ENCODE data around the gene ZDHHC6. TPM values are rescaled to one million over a fixed set of nuclear protein-coding genes. Genes with fewer than 3 reads are reported as not detected.

Gene ZDHHC6
- total RNA-seq, 2 donors from 2014 or later, result 12.2 to 14.5 TPM

GRCh38 chr10:112433136-112433535 lies 13.6 kb downstream of the ZDHHC6 start:
- intact Hi-C loops (cut with DNase I), result no loop called here
- DNase-seq (no peak), ATAC-seq (no peak)
- no peak for TF ChIP-seq CTCF (IDR thresholded peaks at IDR 0.05)
- no peak for TF ChIP-seq POLR2A (IDR thresholded peaks at IDR 0.05)
- Histone ChIP-seq H3K27me3 (no peaks in the 10 kb centered on the region), H3K27ac (no peak overlapping the region), H3K4me1 (no peaks in the 10 kb centered on the region), H3K4me3 (no peak overlapping the region), H3K36me3 (replicated peaks in 1 of 2; ENCODE audit: insufficient read depth in 1 of 2, low read depth in 2 of 2) (peaks cover 0 to 19% of the 10 kb centered on the region in 2 donors), H3K9me3 (no peaks in the 10 kb centered on the region)
- 59 to 77% methylated on average over 2 of the region's 2 CpGs for WGBS, 2 donors

- no peak for TF ChIP-seq POLR2A (IDR thresholded peaks at IDR 0.05)
- TF ChIP-seq CTCF (IDR thresholded peaks at IDR 0.05), result no peak
- ATAC-seq (no peak), DNase-seq (no peak)
- H3K4me1 ChIP-seq, result no peaks in the 10 kb centered on the region
- no peak overlapping the region for H3K4me3 ChIP-seq
- no peak overlapping the region for H3K27ac ChIP-seq
- H3K9me3 ChIP-seq, result no peaks in the 10 kb centered on the region
- no peaks in the 10 kb centered on the region for H3K27me3 ChIP-seq
- H3K36me3 ChIP-seq (replicated peaks in 1 of 2; ENCODE audit: insufficient read depth in 1 of 2, low read depth in 2 of 2), result peaks cover 0 to 12% of the 10 kb centered on the region in 2 donors
- intact Hi-C loops (cut with DNase I), result no loop called here
- WGBS, 2 donors, result 79 to 80% methylated on average over 6 to 15 of the region's 15 CpGs
These were observed 17.0 kb downstream of the ZDHHC6 start for GRCh38 chr10:112429654-112430230.

- H3K9me3 ChIP-seq, result no peaks in the 10 kb centered on the region
- H3K27me3 ChIP-seq, result no peaks in the 10 kb centered on the region
- H3K27ac ChIP-seq, result no peak overlapping the region
- no peak for TF ChIP-seq POLR2A (IDR thresholded peaks at IDR 0.05)
- no peak for TF ChIP-seq CTCF (IDR thresholded peaks at IDR 0.05)
- DNase-seq (no peak), ATAC-seq (no peak)
- no peak overlapping the region for H3K4me3 ChIP-seq
- intact Hi-C loops (cut with DNase I), result no loop called here
- H3K4me1 ChIP-seq, result no peaks in the 10 kb centered on the region
- WGBS, 2 donors, result 80 to 82% methylated on average over 3 of the region's 3 CpGs
- H3K36me3 ChIP-seq (replicated peaks in 1 of 2; ENCODE audit: insufficient read depth in 1 of 2, low read depth in 2 of 2), result peaks cover 0 to 10% of the 10 kb centered on the region in 2 donors
These were observed 17.6 kb downstream of the ZDHHC6 start for GRCh38 chr10:112429147-112429546.

GRCh38 chr10:112426111-112426510 lies 20.6 kb downstream of the ZDHHC6 start:
- ATAC-seq (no peak), DNase-seq (no peak)
- H3K36me3 ChIP-seq (replicated peaks in 1 of 2; ENCODE audit: insufficient read depth in 1 of 2, low read depth in 2 of 2), result no peaks in the 10 kb centered on the region
- 67 to 69% methylated on average over 2 of the region's 2 CpGs for WGBS, 2 donors
- H3K27ac ChIP-seq, result no peak overlapping the region
- no peak overlapping the region for H3K4me3 ChIP-seq
- intact Hi-C loops (cut with DNase I), result no loop called here
- TF ChIP-seq CTCF (IDR thresholded peaks at IDR 0.05) (no peak), POLR2A (IDR thresholded peaks at IDR 0.05) (no peak)
- H3K27me3 ChIP-seq, result no peaks in the 10 kb centered on the region
- H3K4me1 ChIP-seq, result no peaks in the 10 kb centered on the region
- H3K9me3 ChIP-seq, result no peaks in the 10 kb centered on the region

GRCh38 chr10:112424651-112425050 lies 22.1 kb downstream of the ZDHHC6 start:
- ATAC-seq (no peak), DNase-seq (no peak)
- H3K36me3 ChIP-seq (replicated peaks in 1 of 2; ENCODE audit: insufficient read depth in 1 of 2, low read depth in 2 of 2), result no peaks in the 10 kb centered on the region
- H3K9me3 ChIP-seq, result no peaks in the 10 kb centered on the region
- no peak overlapping the region for H3K4me3 ChIP-seq
- no peak for TF ChIP-seq CTCF (IDR thresholded peaks at IDR 0.05)
- TF ChIP-seq POLR2A (IDR thresholded peaks at IDR 0.05), result no peak
- intact Hi-C loops (cut with DNase I), result no loop called here
- WGBS, 2 donors, result 43 to 46% methylated on average over 2 of the region's 2 CpGs
- no peak overlapping the region for H3K27ac ChIP-seq
- H3K4me1 ChIP-seq, result no peaks in the 10 kb centered on the region
- H3K27me3 ChIP-seq, result no peaks in the 10 kb centered on the region
